Activated CD4-positive, alpha-beta T cell treated with anti-CD3 and anti-CD28 coated beads, Interleukin-2, amount 50 U/mL, for 16 hours (primary cell): ENCODE data around the gene LMO1.

Experiments
- DNase-seq: peaks from one replicate; pipeline ENCODE4 v3.0.0-alpha.2; 2020

Gene LMO1

DNA sequence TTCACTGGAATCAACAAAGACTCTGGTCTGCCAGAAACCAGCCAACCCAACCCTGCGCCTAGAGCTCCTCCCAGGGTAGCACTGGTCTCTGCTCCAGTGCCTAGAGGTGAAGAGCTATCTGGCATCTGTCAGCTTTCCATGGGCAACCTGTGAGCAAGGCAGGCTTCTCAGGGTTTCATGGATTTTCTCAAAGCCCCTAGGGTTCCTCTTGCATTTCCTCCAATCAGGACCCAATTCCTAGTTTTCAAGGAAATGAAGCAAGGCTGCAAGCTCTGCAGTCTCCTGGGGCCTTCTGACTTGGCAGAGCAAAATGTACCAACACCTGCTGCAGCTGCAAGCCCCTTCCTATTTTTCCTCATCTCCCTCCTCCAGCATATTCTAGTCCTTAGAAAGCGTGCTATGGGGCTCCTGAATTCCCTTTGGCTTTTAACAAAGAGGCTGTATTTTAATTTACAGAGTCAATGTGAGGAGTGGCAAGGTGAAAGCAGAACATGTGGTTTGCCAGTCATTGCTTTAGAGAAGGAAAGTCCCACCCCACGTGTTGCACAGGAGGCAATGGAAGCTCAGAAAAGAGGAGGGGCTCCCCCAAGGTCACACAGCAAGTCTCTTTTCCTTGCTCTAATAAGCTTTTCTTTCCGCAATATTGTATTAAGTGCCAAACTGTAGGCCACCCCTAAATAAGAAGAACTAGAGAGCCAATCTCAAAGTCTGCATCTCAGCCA is 61.9 kb downstream of the LMO1 start:
- no peak for DNase-seq

- no peak for DNase-seq
Observed at GRCh38 chr11:8199676-8200075, 64.0 kb downstream of the LMO1 start.

GRCh38 chr11:8196749-8197148 is 66.9 kb downstream of the LMO1 start:
- no peak for DNase-seq

DNA sequence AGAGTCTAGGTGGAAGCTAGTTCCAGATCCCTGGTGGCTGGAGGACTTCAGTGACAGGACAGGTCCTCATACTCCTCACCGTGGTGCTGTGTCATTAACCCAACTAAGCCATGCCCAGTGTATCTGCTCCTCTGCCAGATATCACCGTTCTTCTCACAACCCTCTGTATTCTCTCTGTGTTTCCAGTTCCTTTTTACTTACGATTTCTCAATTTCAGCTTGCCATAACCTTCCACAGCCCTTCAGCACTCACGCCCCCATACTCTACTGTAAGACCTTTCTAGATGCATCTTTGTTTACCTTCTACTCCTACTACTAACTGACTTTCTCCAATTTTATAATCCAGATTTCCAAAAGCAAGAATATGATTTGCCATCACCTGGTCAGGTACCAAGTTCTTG is 68.7 kb downstream of the LMO1 start:
- DNase-seq, result no peak

GRCh38 chr11:8192896-8193209 is 70.8 kb downstream of the LMO1 start:
- DNase-seq, result no peak

- peak; percentile 45 for DNase-seq
Observed at GRCh38 chr11:8192016-8192895, 71.4 kb downstream of the LMO1 start.

DNA sequence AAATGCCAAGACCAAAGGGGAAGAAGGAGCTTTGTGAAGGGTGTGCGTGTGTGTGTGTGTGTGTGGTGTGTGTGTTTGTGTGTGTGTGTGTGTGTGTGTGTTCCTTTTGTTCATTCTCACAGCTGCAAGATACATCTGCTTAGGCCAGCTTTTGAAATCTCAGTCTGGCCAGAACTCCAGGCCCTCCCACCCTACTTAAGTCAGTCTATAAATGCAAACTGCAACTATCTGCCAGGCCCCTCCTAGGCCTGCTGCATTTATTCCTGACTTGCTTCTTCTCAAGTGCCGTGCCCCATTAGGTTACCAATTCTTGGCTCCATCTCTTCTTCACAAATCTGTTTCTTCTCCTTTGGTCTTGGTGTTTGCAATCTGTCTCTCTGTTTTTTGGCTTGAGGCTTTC is 73.2 kb downstream of the LMO1 start:
- DNase-seq, result no peak

- no peak for DNase-seq
Observed at GRCh38 chr11:8186429-8186828, 77.2 kb downstream of the LMO1 start.

GRCh38 chr11:8183111-8183510 is 80.6 kb downstream of the LMO1 start:
- DNase-seq, result no peak

- no peak for DNase-seq
Observed at GRCh38 chr11:8180469-8180868, 83.2 kb downstream of the LMO1 start.

DNA sequence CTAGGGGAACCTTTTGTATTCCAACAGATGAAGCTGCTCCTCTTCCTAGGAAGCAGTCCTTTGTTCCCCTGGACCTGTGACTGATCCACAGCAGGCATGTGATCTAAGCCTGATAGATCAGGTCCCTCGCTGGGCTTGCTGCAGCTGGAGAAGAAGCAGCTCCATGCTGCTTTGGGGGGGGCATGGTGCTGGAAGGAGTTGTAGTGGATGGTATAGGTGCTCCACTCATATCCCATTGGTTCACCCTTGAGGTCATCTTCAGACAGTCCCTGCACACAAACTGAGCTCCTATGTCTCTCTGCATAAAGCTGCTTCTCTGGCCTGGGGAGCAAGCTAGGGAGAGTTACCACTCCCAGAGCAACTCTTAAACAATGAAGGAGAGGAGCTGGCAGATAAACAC is 85.4 kb downstream of the LMO1 start:
- DNase-seq, result no peak

- DNase-seq, result no peak
Observed at GRCh38 chr11:8177136-8177535, 86.5 kb downstream of the LMO1 start.
